ENCODE measurements around the gene TRA2B.
A peak's percentile ranks its signal among the peaks of the same experiment; 100 is the strongest.
"Not testable (repeated sequence)": the region's sequence is repeated elsewhere in the genome, so short reads cannot be mapped to it uniquely, and the experiment has no call there.

Gene TRA2B

DNA sequence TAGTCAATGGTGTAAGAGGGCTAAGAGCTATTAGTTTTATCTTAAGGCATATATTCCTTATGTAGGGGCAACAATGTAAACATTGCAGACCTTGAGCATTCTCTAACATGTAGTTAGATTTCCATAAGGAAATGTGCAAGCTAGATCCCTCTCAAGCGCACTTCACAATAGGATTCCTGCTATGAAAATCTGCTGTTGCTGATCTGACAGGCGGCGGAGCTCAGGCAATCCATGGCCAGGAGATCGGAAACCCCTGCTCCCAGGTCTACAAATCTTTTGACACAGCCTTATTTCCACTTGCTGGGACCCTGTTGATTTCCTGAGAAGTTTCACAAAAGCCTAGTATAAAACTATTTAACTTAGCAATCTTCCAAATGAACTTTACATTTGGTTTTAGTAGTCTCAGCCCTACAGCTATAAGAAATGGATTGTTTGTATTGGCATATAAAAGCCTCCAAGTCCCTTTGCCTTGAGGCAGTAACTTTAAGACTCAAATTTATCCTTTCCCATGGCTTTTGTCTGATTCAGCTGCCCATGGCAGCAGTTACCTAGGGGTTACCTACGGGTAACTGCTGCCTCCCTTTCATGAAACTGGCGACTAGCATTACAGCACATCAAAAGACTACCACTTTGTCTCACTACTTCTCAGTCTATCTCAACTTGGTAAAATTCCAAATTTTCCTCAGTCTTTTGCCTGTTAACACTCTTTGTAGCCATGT lies 22.7 kb downstream of the TRA2B start:
- DNase-seq (ENCODE audit: low read depth in 1 of 2, low spot score in 1 of 2): peak in 1 of 2 experiments; percentile 54
- no peak for TF ChIP-seq JUND (IDR thresholded peaks at IDR 0.05; ENCODE audit: low read depth)
- in situ Hi-C loops (cut with HindIII; ENCODE audit: low pct_unique_long_range_greater_than_20kb, low sequenced_read_pairs): no loop called here

DNA sequence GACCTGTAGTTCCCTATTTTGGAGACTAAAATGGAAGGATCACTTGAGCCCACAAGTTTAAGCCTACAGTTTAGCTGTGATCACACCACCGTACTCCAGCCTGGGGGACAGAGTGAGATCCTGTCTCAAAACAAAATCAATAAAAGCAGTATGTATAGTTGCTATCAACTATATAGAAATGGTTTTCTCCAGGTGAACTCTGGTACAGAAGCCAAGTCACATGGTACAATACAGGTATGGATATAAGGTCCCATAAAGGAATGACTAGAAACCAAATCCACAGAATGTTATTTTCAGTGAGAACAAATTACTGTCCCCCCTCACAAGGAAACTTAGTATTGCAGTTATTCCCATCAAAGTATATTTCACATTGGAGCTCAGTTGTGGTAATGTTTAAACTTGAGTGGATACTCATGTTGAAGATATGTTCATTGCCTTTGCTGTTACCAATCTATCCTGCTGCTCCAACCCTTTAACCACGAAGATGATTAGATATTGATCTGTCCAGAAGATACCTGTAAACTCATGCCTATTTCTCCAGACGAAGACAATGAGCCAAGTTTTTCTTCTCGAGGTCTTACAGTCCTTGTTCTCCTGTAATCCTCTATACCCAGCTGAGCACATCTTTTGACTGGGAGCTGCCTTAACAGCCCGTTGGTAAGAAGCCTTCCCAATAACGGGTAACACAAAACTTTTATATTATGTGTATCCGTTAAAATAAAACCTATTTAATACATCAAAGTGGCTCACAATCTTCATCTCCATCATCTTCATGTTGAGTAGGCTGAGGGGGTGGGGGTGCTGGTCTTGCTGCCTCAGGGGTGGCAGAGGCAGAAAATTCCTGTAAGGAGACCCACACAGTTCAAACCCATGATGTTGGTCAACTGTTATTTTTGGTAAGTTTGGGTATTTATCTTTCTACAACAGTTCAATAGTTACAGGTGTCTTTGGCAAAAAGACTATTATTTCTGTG lies 24.6 kb downstream of the TRA2B start:
- TF ChIP-seq JUND (IDR thresholded peaks at IDR 0.05; ENCODE audit: low read depth): no peak
- DNase-seq (ENCODE audit: low read depth in 1 of 2, low spot score in 1 of 2): no peak
- in situ Hi-C loops (cut with HindIII; ENCODE audit: low pct_unique_long_range_greater_than_20kb, low sequenced_read_pairs): no loop called here

DNA sequence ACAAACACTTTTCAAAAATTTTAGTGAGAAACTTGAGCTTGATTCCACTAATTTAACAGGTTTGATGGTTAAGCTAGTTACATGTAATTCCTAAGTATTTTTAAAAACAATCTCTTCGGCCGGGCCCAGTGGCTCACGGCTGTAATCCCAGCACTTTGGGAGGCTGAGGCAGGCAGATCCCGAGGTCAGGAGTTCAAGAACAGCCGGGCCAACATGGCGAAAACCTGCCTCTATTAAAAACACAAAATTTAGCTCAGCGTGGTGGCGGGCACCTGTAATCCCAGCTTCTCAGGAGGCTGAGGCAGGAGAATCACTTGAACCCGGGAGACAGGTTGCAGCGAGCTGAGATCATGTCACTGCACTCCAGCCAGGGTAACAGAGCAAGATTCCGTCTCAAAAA lies 25.3 kb downstream of the TRA2B start:
- no peak for DNase-seq (ENCODE audit: low read depth in 1 of 2, low spot score in 1 of 2)
- TF ChIP-seq JUND (IDR thresholded peaks at IDR 0.05; ENCODE audit: low read depth): no peak
- in situ Hi-C loops (cut with HindIII; ENCODE audit: low pct_unique_long_range_greater_than_20kb, low sequenced_read_pairs): no loop called here

DNA sequence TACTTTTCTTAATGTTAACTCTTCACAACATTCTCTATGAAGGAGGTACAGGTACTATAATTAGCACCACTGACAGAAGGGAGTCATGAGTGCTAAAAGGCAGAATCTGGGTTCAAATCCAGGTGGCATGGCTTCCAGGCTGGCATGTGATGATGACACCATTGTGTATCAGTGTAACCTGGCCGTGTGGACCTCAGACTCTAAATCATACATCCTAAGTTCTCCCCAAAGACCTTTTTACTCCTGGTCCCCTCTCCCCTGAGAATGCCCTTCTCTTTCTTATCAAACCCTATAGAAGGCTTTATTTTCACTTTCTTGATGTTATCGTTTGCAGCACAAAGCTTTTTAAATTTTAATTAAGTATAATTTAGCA lies 26.8 kb downstream of the TRA2B start:
- DNase-seq (ENCODE audit: low read depth in 1 of 2, low spot score in 1 of 2); in situ Hi-C loops (cut with HindIII; ENCODE audit: low pct_unique_long_range_greater_than_20kb, low sequenced_read_pairs): not testable (repeated sequence)

DNA sequence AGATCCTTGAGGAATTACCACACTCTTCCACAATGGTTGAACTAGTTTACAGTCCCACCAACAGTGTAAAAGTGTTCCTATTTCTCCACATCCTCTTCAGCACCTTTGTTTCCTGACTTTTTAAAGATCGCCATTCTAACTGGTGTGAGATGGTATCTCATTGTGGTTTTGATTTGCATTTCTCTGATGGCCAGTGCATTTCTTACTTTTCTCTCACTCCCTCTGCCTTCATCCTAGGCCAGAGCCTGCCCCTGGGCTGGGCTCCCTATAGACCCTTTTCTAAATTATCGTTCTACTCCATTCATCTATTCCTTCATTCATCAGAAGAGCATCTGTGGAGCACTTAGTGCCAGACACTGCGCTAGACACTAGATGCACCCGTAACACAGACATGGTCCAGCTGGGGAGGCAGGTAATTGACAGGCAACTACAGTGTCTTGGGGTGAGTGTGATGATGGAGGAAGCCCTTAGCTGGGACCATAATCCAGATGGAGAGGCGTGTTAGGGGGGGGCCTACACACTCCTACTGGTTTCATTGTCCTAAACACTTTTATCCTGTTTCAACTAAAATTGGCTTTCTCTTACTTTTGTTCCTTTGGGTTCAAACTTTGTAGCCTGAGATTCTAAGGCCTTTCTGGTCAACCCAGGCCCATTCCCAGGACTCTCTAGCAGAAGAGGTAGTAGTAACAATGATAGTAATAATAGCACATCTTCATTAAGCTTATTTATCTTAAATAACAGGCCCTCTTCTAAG lies 27.3 kb downstream of the TRA2B start:
- in situ Hi-C loops (cut with HindIII; ENCODE audit: low pct_unique_long_range_greater_than_20kb, low sequenced_read_pairs); DNase-seq (ENCODE audit: low read depth in 1 of 2, low spot score in 1 of 2): not testable (repeated sequence)

DNA sequence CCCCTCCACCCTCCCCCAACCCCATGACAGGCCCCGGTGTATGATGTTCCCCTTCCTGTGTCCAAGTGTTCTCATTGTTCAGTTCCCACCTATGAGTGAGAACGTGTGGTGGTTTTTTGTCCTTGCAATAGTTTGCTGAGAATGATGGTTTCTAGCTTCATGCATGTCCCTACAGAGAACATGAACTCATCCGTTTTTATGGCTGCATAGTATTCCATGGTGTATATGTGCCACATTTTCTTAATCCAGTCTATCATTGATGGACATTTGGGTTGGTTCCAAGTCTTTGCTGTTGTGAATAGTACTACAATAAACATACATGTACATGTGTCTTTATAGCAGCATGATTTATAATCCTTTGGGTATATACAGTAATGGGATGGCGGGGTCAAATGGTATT lies 27.9 kb downstream of the TRA2B start:
- DNase-seq (ENCODE audit: low read depth in 1 of 2, low spot score in 1 of 2); in situ Hi-C loops (cut with HindIII; ENCODE audit: low pct_unique_long_range_greater_than_20kb, low sequenced_read_pairs): not testable (repeated sequence)

DNA sequence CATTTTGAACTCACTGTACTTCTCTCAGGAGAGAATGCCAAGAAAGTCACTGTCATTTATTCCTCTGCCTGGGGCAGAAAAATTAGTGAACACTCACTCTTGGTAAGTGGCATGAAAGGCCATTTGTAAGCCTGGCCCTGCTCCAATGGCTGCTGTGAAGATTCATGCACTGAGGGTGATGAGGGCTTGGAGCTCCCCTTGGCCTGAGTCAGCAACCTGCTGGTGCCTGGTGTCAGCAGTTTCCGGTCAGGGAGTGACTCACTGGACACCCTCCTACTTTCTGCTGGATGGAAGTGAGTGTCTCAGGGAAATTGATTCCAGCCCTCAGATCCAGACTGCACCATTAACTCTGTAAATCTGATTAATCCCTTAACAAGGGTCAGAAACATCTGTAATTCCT lies 37.6 kb downstream of the TRA2B start:
- DNase-seq (ENCODE audit: low read depth in 1 of 2, low spot score in 1 of 2): peak in 1 of 2 experiments; percentile 56
- no peak for TF ChIP-seq JUND (IDR thresholded peaks at IDR 0.05; ENCODE audit: low read depth)
- in situ Hi-C loops (cut with HindIII; ENCODE audit: low pct_unique_long_range_greater_than_20kb, low sequenced_read_pairs): no loop called here

DNA sequence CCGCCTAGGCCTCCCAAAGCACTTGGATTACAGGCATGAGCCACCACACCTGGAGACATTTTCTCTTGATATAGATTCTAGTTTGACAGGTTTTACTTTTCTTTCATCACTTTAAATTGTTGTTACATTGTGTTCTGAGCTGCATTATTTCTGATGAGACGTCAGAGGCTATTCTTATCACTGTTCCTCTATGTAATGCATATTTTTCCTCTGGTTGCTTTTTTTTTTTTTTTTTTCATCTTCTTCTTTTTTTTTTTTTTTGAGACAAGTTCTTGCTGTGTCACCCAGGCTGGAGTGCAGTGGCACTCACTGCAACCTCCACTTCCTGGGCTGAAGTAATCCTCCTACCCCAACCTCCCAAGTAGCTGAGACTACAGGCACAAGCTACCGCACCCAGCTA lies 41.2 kb downstream of the TRA2B start:
- TF ChIP-seq JUND (IDR thresholded peaks at IDR 0.05; ENCODE audit: low read depth): no peak
- in situ Hi-C loops (cut with HindIII; ENCODE audit: low pct_unique_long_range_greater_than_20kb, low sequenced_read_pairs): no loop called here
- no peak for DNase-seq (ENCODE audit: low read depth in 1 of 2, low spot score in 1 of 2)

DNA sequence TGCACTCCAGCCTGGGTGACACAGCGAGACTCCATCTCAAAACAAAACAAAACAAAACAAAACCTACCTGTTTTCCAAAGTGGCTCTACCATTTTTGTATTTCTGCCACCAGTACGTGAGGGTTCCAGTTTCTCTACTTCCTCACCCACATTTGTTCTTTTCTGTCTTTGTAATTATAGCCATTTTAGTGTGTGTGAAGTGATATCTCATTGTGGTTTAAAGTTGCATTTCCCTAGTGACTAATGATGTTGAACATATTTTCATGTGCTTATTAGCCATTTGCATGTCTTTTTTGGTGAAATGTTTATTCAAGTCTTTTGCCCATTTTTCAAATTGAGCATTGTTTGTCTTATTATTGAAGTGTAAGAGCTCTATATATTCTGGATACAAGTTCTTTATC lies 50.7 kb downstream of the TRA2B start:
- in situ Hi-C loops (cut with HindIII; ENCODE audit: low pct_unique_long_range_greater_than_20kb, low sequenced_read_pairs): no loop called here
- DNase-seq (ENCODE audit: low read depth in 1 of 2, low spot score in 1 of 2): no peak
- TF ChIP-seq JUND (IDR thresholded peaks at IDR 0.05; ENCODE audit: low read depth): no peak

DNA sequence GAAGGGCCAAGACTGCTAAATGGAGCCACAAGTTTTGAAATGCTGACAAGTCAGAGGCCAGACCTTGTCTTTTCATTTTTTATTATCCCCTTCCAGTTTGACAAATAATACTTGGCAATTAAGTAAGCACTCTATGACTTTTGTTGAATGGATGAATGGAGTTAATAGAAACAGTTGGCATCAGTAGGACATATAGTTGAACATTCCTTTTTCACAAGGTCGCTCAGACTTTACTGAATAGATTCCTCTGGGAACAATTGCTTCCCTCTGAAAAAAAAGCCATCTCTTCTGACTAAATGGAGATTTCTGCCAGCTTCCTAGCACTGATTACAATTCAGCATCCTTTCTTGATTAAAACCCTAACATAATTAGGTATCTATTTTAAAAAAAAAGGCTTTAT lies 53.2 kb downstream of the TRA2B start:
- no peak for DNase-seq (ENCODE audit: low read depth in 1 of 2, low spot score in 1 of 2)
- in situ Hi-C loops (cut with HindIII; ENCODE audit: low pct_unique_long_range_greater_than_20kb, low sequenced_read_pairs): no loop called here
- TF ChIP-seq JUND (IDR thresholded peaks at IDR 0.05; ENCODE audit: low read depth): no peak

DNA sequence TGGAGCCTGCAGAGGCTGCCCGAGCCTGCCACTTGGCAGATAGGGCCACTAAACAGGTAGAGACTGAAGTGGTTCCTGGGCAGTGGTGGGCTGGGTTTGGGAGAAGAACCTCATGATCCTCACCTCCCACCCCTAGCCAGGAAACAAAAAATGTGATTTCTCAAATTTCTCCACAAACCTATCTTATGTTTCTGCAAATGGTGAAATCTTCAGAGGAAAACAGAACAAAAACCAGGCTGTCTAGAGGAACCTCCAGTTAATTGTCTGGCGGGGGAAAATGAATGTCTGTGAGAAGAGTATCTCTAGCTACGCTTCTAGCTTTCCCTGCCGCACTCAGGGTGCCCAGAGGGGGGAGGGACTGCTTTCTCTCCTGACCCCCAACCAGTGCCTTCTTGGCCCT lies 55.9 kb downstream of the TRA2B start:
- in situ Hi-C loops (cut with HindIII; ENCODE audit: low pct_unique_long_range_greater_than_20kb, low sequenced_read_pairs): no loop called here
- no peak for DNase-seq (ENCODE audit: low read depth in 1 of 2, low spot score in 1 of 2)
- TF ChIP-seq JUND (IDR thresholded peaks at IDR 0.05; ENCODE audit: low read depth): no peak

DNA sequence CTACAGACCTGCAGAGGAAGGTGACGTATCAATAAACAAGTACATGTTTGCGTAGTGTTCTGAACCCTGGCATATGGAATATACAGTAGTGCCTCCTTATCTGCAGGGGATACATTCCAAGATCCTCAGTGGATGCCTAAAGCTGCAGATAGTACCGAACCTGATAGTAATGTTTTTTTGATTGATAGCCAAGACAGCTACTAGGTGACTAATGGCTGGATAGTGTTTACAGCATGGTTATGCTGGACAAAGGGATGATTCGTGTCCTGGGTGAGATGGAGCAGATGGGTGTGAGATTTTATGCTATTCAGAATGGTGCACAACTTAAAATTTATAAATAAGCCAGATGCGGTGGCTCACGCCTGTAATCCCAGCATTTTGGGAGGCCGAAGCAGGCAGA lies 57.2 kb downstream of the TRA2B start:
- no peak for DNase-seq (ENCODE audit: low read depth in 1 of 2, low spot score in 1 of 2)

DNA sequence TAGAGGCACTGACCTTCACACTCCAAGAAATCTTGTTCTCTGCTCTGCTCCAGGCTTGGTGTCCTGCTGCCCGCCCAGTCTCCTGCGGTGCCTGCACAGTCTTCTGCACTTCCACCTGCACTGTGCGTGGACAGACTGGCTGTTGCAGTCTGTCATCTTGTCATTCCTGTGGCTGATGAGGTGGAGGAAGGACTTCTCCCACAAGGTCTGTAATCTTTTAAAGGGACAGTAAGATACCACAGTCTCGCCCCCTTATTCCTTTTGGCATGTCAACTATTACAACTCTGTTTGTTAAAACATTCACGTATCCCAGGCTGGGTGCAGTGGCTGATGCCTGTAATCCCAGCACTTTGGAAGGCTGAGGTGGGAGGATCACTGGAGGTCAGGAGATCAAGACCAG lies 58.9 kb downstream of the TRA2B start:
- in situ Hi-C loops (cut with HindIII; ENCODE audit: low pct_unique_long_range_greater_than_20kb, low sequenced_read_pairs): no loop called here
- DNase-seq (ENCODE audit: low read depth in 1 of 2, low spot score in 1 of 2): peak in 1 of 2 experiments; percentile 50
- no peak for TF ChIP-seq JUND (IDR thresholded peaks at IDR 0.05; ENCODE audit: low read depth)

More for the DNA sequence above, 57.2 kb downstream of the TRA2B start:
- in situ Hi-C loops (cut with HindIII; ENCODE audit: low pct_unique_long_range_greater_than_20kb, low sequenced_read_pairs): no loop called here
- TF ChIP-seq JUND (IDR thresholded peaks at IDR 0.05; ENCODE audit: low read depth): no peak

All from T47D (cell line).